Muscle of leg (tissue), 11 donors: ENCODE measurements around the gene NNMT. TPM values are rescaled to one million over a fixed set of nuclear protein-coding genes. Genes with fewer than 3 reads are reported as not detected.
A peak's percentile ranks its signal among the peaks of the same experiment; 100 is the strongest.

Experiments used
- DNase-seq: peaks from one replicate; pipeline ENCODE4 v3.0.0; 2013
- H3K27ac ChIP-seq: one replicate; pipeline ENCODE4 v1.5.1; 2013; ENCODE audit warnings: mild to moderate bottlenecking, low read length, control low read depth
- H3K27me3 ChIP-seq: one replicate; pipeline ENCODE4 v1.6.1; 2013; ENCODE audit warnings: low read length; ENCODE audit not compliant: control insufficient read depth, insufficient read depth
- H3K36me3 ChIP-seq: one replicate; pipeline ENCODE4 v1.6.1; 2013; ENCODE audit warnings: low read length; ENCODE audit not compliant: control insufficient read depth, insufficient read depth
- H3K4me1 ChIP-seq: one replicate; pipeline ENCODE4 v1.6.1; 2013; ENCODE audit warnings: low read length; ENCODE audit not compliant: control insufficient read depth, insufficient read depth
- H3K4me3 ChIP-seq: one replicate; pipeline ENCODE4 v1.5.1; 2013; ENCODE audit warnings: low read length, control low read depth
- H3K9me3 ChIP-seq: replicated peaks from 2 replicates; pipeline ENCODE4 v1.6.1; 2013; ENCODE audit warnings: low read depth, low read length; ENCODE audit not compliant: control insufficient read depth
- WGBS: methylation state at CpG from one replicate; pipeline ENCODE4 v1.1.5; 2013; ENCODE audit warnings: missing lambda C conversion rate; ENCODE audit not compliant: insufficient coverage; 5-methylcytosine and 5-hydroxymethylcytosine counted together
- polyA plus RNA-seq, 8 donors: library from polyadenylated mRNA; unstranded; fragments of 120-200 nt; gene quantifications; one replicate each; pipeline versions ENCODE4 v1.2.1 to v1.2.3, GENCODE V29; 2013; ENCODE audit warnings: inconsistent platforms in 1 of 8, low replicate concordance in 1 of 8; ENCODE audit not compliant: insufficient read length in 8 of 8, insufficient read depth in 1 of 8
- total RNA-seq: library from RNA; stranded (reverse); fragments of 120-200 nt; gene quantifications from one replicate; pipeline ENCODE4 v1.2.4, GENCODE V29; 2013

NNMT gene
- total and polyA plus RNA-seq, 9 donors: 26.2 to 122 (median 59.0) TPM

DNA sequence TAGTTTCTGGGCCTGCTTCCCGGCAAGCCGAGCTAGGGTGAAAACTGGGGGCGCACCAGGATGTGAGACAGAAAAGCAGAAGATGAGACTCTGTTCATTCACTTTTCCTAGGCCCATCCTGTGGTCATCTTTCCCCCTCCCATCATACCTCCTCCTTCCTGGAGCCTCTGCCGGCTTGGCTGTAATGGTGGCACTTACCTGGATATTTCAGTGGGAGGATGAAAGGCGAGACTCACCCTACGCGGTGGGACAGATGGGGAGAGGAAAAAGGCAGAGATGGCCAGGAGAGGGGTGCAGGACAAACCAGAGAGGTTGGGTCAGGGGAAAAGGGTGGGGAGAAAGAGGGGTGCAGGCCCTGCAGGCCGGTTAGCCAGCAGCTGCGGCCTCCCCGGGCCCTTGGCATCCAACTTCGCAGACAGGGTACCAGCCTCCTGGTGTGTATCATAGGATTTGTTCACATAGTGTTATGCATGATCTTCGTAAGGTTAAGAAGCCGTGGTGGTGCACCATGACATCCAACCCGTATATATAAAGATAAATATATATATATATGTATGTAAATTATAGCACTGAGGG lies 41.5 kb upstream of the NNMT start:
- no peak for DNase-seq
- H3K27me3 ChIP-seq: peaks cover 3% of the 10 kb centered on the region
- H3K36me3 ChIP-seq: no peaks in the 10 kb centered on the region
- H3K27ac ChIP-seq: no peak overlapping the region
- peaks cover 35% of the 10 kb centered on the region for H3K4me1 ChIP-seq
- H3K4me3 ChIP-seq: no peak overlapping the region
- WGBS: 100% methylated on average over 2 of the region's 14 CpGs
- H3K9me3 ChIP-seq: no peaks in the 10 kb centered on the region

DNA sequence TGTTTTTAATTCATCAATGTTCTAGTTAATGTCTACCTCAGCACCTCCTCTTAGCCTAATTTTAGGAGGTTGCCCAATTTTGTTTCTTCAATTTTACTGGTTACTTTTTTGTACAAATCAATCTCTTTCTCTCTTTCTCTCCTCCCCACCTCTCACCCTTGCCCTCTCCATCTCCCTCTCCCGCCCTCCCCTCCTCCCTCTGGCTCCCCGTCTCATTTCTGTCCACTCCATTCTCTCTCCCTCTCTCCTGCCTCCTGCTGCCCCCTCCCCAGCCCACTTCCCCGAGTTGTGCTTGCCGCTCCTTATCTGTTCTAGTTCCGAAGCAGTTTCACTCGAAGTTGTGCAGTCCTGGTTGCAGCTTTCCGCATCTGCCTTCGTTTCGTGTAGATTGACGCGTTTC lies 40.9 kb upstream of the NNMT start:
- WGBS: 73% methylated on average over 6 of the region's 11 CpGs
- no peaks in the 10 kb centered on the region for H3K36me3 ChIP-seq
- H3K4me3 ChIP-seq: no peak overlapping the region
- peaks cover 38% of the 10 kb centered on the region for H3K4me1 ChIP-seq
- peaks cover 6% of the 10 kb centered on the region for H3K27me3 ChIP-seq
- H3K9me3 ChIP-seq: no peaks in the 10 kb centered on the region
- H3K27ac ChIP-seq: no peak overlapping the region
- DNase-seq: no peak

GRCh38 chr11:114256176-114256966 lies 39.8 kb upstream of the NNMT start:
- Histone ChIP-seq H3K27ac (peak overlapping the region; percentile 7), H3K4me1 (peaks cover 40% of the 10 kb centered on the region), H3K36me3 (no peaks in the 10 kb centered on the region)

GRCh38 chr11:114256967-114257286 lies 39.3 kb upstream of the NNMT start:
- Histone ChIP-seq H3K9me3 (no peaks in the 10 kb centered on the region), H3K4me1 (peaks cover 37% of the 10 kb centered on the region), H3K4me3 (no peak overlapping the region), H3K36me3 (no peaks in the 10 kb centered on the region), H3K27ac (peak overlapping the region; percentile 7), H3K27me3 (peaks cover 8% of the 10 kb centered on the region)
- DNase-seq: no peak
- 72% methylated on average over 9 of the region's 10 CpGs for WGBS

More at GRCh38 chr11:114256176-114256966, 39.8 kb upstream of the NNMT start:
- Histone ChIP-seq H3K4me3 (no peak overlapping the region), H3K9me3 (no peaks in the 10 kb centered on the region), H3K27me3 (peaks cover 6% of the 10 kb centered on the region)
- DNase-seq: no peak
- WGBS: 84% methylated on average over 13 of the region's 20 CpGs

DNA sequence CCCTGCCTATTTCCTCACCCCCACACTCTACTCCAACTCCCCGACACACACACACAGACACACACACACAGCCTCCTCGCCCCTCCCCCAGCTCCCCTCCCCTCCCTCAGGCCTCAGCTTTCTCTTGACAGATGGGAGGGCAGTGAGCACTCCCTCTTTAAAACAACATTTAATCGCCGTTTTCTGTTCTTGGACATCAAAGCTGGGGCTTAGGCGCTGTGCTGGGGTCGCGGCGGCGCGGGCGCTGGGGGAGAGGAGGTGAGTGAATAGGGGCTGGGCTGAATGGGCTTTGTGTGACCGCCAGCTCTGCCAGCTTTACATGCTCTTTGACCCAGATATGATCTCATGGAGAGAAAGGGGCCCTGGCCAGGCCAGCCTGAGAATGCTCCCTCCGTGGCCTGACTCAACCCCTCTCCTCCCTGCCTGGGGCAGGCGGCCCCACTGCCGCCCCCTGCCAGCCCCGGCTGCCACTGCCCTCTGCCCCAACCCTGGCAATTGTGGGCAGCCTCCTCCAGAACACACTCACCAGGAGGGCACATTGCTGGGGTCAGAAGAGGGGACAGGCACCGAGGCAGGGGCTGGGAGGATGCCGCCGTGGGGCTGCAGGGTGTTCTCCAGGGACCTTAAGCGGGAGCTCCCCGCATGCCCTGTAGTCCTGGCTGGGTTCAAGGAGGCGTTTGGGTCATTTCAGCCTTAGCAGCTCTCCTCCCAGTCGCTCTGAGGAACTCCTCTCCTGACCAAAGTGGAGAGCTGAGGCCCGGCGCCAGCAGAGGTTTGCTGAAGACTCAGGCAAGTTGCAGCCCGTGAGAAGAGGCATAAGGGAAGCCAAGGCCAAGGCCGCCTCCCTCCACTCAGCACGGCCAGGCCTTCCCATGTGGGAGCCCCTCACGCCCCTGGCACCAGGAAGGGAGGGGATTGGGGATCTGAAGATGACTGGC lies 38.3 kb upstream of the NNMT start:
- H3K9me3 ChIP-seq: no peaks in the 10 kb centered on the region
- no peaks in the 10 kb centered on the region for H3K36me3 ChIP-seq
- peak; percentile 60 for DNase-seq
- H3K4me1 ChIP-seq: peaks cover 37% of the 10 kb centered on the region
- H3K27ac ChIP-seq: peak overlapping the region; percentile 65
- no peak overlapping the region for H3K4me3 ChIP-seq
- peaks cover 10% of the 10 kb centered on the region for H3K27me3 ChIP-seq
- WGBS: 48% methylated on average over 10 of the region's 29 CpGs

- Histone ChIP-seq H3K27me3 (peaks cover 16% of the 10 kb centered on the region), H3K9me3 (no peaks in the 10 kb centered on the region), H3K36me3 (no peaks in the 10 kb centered on the region), H3K4me3 (no peak overlapping the region), H3K4me1 (peaks cover 37% of the 10 kb centered on the region), H3K27ac (peak overlapping the region; percentile 51)
- WGBS: 69% methylated on average over 7 of the region's 7 CpGs
- DNase-seq: no peak
These were observed 37.5 kb upstream of the NNMT start for GRCh38 chr11:114258696-114259095.

DNA sequence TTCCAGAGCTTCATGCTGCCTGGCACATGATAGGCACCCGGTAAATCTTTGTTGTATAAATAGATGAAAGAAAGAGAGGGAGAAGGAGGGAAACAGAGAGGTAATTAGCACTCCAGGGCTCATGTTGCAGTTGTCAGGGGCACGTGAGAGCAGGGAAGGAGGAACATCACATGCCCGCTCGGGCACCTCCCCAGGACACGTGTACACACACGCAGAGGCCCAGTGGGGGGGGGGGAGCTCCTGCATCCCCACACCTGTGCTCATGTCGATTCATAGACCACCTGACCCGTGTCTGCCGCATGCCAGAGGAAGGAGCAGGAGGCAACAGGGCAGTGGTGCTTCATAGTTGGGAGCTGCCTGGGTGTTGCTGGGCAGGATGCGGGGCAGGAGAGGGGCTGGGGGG lies 37.1 kb upstream of the NNMT start:
- Histone ChIP-seq H3K4me1 (peaks cover 37% of the 10 kb centered on the region), H3K4me3 (no peak overlapping the region), H3K36me3 (no peaks in the 10 kb centered on the region), H3K27ac (peak overlapping the region; percentile 51), H3K9me3 (no peaks in the 10 kb centered on the region), H3K27me3 (peaks cover 19% of the 10 kb centered on the region)
- 59% methylated on average over 6 of the region's 10 CpGs for WGBS
- DNase-seq: peak; percentile 54

DNA sequence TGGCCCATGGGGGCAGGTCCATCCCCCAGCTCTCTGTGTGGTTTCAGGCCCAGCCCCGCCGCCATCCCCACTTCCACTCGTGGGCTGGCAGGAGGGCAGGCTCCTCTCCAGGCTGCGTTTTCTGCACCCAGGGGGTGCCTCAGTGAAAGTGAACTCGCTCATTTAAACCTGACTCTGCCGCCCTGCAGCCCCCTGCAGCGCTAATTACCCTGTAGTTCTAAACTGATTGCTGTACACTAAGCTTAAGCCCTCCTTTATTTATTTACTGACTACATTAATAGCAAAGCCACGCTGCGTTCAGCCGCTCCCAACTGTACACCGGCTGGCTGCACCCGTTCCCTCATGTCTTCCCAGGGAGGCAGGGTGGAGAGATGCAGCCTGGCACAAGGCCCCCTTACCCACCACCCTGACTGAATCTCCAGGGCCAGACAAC lies 36.6 kb upstream of the NNMT start:
- Histone ChIP-seq H3K27me3 (peaks cover 21% of the 10 kb centered on the region), H3K9me3 (no peaks in the 10 kb centered on the region), H3K27ac (no peak overlapping the region), H3K4me3 (no peak overlapping the region), H3K36me3 (no peaks in the 10 kb centered on the region), H3K4me1 (peaks cover 37% of the 10 kb centered on the region)
- 85% methylated on average over 12 of the region's 12 CpGs for WGBS
- DNase-seq: no peak

DNA sequence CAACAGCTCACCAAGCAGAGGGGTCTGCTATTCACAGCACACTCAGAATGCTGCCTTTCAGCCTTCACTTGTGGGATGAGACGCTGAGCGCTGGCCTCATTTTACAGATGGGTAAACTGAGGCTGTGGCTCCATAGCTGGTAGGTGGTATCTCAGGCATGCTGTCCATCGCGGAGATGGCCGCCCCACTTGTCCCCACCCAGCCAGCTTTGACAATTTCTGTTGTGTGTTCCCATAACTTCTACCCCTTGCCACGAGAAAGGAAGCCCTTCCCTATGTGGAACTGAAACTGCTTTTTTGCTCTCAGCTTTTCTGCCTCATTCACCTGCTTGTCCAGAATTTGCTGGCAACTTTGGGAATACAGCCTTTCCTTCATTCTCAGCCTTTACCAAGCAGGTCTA lies 36.1 kb upstream of the NNMT start:
- Histone ChIP-seq H3K27ac (no peak overlapping the region), H3K9me3 (no peaks in the 10 kb centered on the region), H3K4me1 (peaks cover 37% of the 10 kb centered on the region), H3K36me3 (no peaks in the 10 kb centered on the region), H3K27me3 (peaks cover 21% of the 10 kb centered on the region), H3K4me3 (no peak overlapping the region)
- no peak for DNase-seq
- WGBS: 90% methylated on average over 6 of the region's 6 CpGs

DNA sequence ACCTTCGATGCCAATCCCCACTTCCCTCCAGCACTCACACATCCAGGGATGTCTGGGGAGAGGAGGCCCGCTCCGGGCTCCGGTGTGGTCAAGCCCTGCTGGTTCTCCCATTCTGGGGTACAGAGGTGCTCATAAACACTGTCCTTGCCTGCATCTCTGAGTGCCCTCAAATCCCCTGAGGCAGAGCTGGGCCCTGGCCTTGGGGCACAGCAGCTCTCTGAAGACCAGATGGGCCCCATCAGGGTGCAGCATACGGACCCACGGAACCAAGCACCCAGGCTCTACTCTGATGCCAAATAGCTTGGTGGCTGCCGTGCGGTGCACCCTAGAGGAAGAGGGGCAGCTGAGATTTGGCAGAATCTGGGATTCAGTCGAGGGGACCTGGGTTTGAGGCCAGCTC lies 35.7 kb upstream of the NNMT start:
- 72% methylated on average over 9 of the region's 9 CpGs for WGBS
- Histone ChIP-seq H3K9me3 (no peaks in the 10 kb centered on the region), H3K27ac (no peak overlapping the region), H3K4me3 (no peak overlapping the region), H3K27me3 (peaks cover 23% of the 10 kb centered on the region), H3K4me1 (peaks cover 37% of the 10 kb centered on the region), H3K36me3 (no peaks in the 10 kb centered on the region)
- DNase-seq: no peak
